NCI-H526 (cell line): ENCODE measurements around the gene MAST4.
"Not testable (repeated sequence)": the region's sequence is repeated elsewhere in the genome, so short reads cannot be mapped to it uniquely, and the experiment has no call there.

Source experiments
- DNase-seq, 2 experiments: peaks; one replicate each; lab custom pipeline; 2025; lab: John Stamatoyannopoulos, UW

Gene MAST4

GRCh38 chr5:67163863-67164595, 567.8 kb downstream of the MAST4 start:
- no peak for DNase-seq

GRCh38 chr5:67164856-67165525, 568.8 kb downstream of the MAST4 start:
- no peak for DNase-seq

GRCh38 chr5:67165526-67166459, 569.6 kb downstream of the MAST4 start:
- no peak for DNase-seq

GRCh38 chr5:67166460-67167285, 570.5 kb downstream of the MAST4 start:
- no peak for DNase-seq

- no peak for DNase-seq
Observed at GRCh38 chr5:67168069-67168468, 571.9 kb downstream of the MAST4 start.

- no peak for DNase-seq
Observed at GRCh38 chr5:67170767-67171166, 574.6 kb downstream of the MAST4 start.

GRCh38 chr5:67173351-67173750, 577.2 kb downstream of the MAST4 start:
- not testable (repeated sequence) for DNase-seq

GRCh38 chr5:67173959-67174358, 577.8 kb downstream of the MAST4 start:
- DNase-seq: no peak

GRCh38 chr5:67176936-67177335, 580.7 kb downstream of the MAST4 start:
- no peak for DNase-seq

- no peak for DNase-seq
Observed at GRCh38 chr5:67178085-67178484, 581.9 kb downstream of the MAST4 start.

GRCh38 chr5:67178966-67179365, 582.8 kb downstream of the MAST4 start:
- DNase-seq: no peak

GRCh38 chr5:67179697-67180361, 583.6 kb downstream of the MAST4 start:
- no peak for DNase-seq

- DNase-seq: no peak
Observed at GRCh38 chr5:67181648-67182221, 585.5 kb downstream of the MAST4 start.

- DNase-seq: no peak
Observed at GRCh38 chr5:67182301-67182790, 586.2 kb downstream of the MAST4 start.

GRCh38 chr5:67183859-67184258, 587.7 kb downstream of the MAST4 start:
- DNase-seq: no peak

GRCh38 chr5:67187006-67187715, 591.0 kb downstream of the MAST4 start:
- no peak for DNase-seq

- no peak for DNase-seq
Observed at GRCh38 chr5:67188274-67189078, 592.3 kb downstream of the MAST4 start.

GRCh38 chr5:67189079-67189354, 592.8 kb downstream of the MAST4 start:
- no peak for DNase-seq

- no peak for DNase-seq
Observed at GRCh38 chr5:67189931-67190330, 593.7 kb downstream of the MAST4 start.
